IMR-90 (cell line): ENCODE data around the gene SCAMP1. TPM values are rescaled to one million over a fixed set of nuclear protein-coding genes. Genes with fewer than 3 reads are reported as not detected.

Experiments used
- ATAC-seq: fragments of 200-7000 bp; cut with Tn5 transposase; 2 replicates; pipeline ENCODE4 v1.9.1; 2020; ENCODE audit warnings: low read depth, mild to moderate bottlenecking, moderate library complexity
- BruUV-seq: library from RNA; stranded (reverse); fragments of 400-500 nt; replicated peaks from 2 replicates; lab custom pipeline; 2021; lab: Mats Ljungman, UMichigan
- CTCF ChIA-PET: fragments of 300-600 bp; formaldehyde crosslinking; extraction: SDS; loops from one replicate; lab custom pipeline; 2021; ENCODE audit warnings: antibody characterized with exemption; lab: Yijun Ruan, JAX
- POLR2A ChIA-PET: fragments of 300-600 bp; sonication (Branson Sonifier 250); formaldehyde crosslinking; loops from one replicate; lab custom pipeline; 2022; ENCODE audit warnings: antibody characterized with exemption; ENCODE audit not compliant: unreplicated experiment; lab: Charles Lee
- DNase-seq: peaks from one replicate; pipeline ENCODE4 v3.0.0; 2013
- H2AFZ ChIP-seq: replicated peaks from 2 replicates; pipeline ENCODE3; 2013; ENCODE audit warnings: low read length, mild to moderate bottlenecking; ENCODE audit not compliant: poor library complexity
- H2AK5ac ChIP-seq: 2 replicates; pipeline ENCODE4 v1.6.1; 2013; ENCODE audit warnings: low read depth, low read length, inconsistent platforms
- H2AK9ac ChIP-seq: replicated peaks from 2 replicates; pipeline ENCODE3; 2013; ENCODE audit warnings: mild to moderate bottlenecking, low read depth, low read length, moderate library complexity; ENCODE audit not compliant: poor library complexity
- H2BK120ac ChIP-seq: 2 replicates; pipeline ENCODE4 v1.6.1; 2013; ENCODE audit warnings: low read depth, low read length, inconsistent platforms
- H2BK15ac ChIP-seq: 3 replicates; pipeline ENCODE4 v1.6.1; 2013; ENCODE audit warnings: low read depth, low read length, inconsistent platforms
- H2BK20ac ChIP-seq: 2 replicates; pipeline ENCODE4 v1.6.1; 2013; ENCODE audit warnings: low read depth, mild to moderate bottlenecking, inconsistent platforms, low read length, moderate library complexity
- H2BK5ac ChIP-seq: 2 replicates; pipeline ENCODE4 v1.6.1; 2013; ENCODE audit warnings: mild to moderate bottlenecking, low read depth, low read length, inconsistent platforms; ENCODE audit not compliant: poor library complexity, severe bottlenecking
- H3K14ac ChIP-seq: replicated peaks from 2 replicates; pipeline ENCODE4 v1.6.1; 2013; ENCODE audit warnings: low read depth, low read length, inconsistent platforms
- H3K18ac ChIP-seq: 2 replicates; pipeline ENCODE4 v1.6.1; 2013; ENCODE audit warnings: low read depth, low read length, control low read depth
- H3K23ac ChIP-seq: 2 replicates; pipeline ENCODE4 v1.6.1; 2013; ENCODE audit warnings: low read depth, low read length, inconsistent platforms
- H3K27ac ChIP-seq: 2 replicates; pipeline ENCODE4 v1.5.1; 2013; ENCODE audit warnings: mild to moderate bottlenecking, control low read depth, low read length; ENCODE audit not compliant: insufficient read depth
- H3K27me3 ChIP-seq: 2 replicates; pipeline ENCODE4 v1.6.1; 2013; ENCODE audit warnings: low read length; ENCODE audit not compliant: control insufficient read depth, insufficient read depth
- H3K36me3 ChIP-seq: 2 replicates; pipeline ENCODE4 v1.6.1; 2013; ENCODE audit warnings: low read length, mixed read lengths; ENCODE audit not compliant: control insufficient read depth, insufficient read depth
- H3K4ac ChIP-seq: 2 replicates; pipeline ENCODE4 v1.6.1; 2013; ENCODE audit warnings: low read depth, low read length, inconsistent platforms
- H3K4me1 ChIP-seq: 2 replicates; pipeline ENCODE4 v1.6.1; 2013; ENCODE audit warnings: low read length, mixed read lengths; ENCODE audit not compliant: control insufficient read depth, insufficient read depth
- H3K4me2 ChIP-seq: 2 replicates; pipeline ENCODE4 v1.6.1; 2013; ENCODE audit warnings: low read depth, mild to moderate bottlenecking, control low read depth, low read length, moderate library complexity
- H3K4me3 ChIP-seq: 2 replicates; pipeline ENCODE4 v1.5.1; 2013; ENCODE audit warnings: low read depth, mild to moderate bottlenecking, control low read depth, low read length, moderate library complexity; ENCODE audit not compliant: insufficient read depth
- H3K56ac ChIP-seq: 2 replicates; pipeline ENCODE4 v1.6.1; 2013; ENCODE audit warnings: low read length, inconsistent platforms; ENCODE audit not compliant: insufficient read depth; ENCODE audit errors: extremely low read depth
- H3K79me1 ChIP-seq, 2 experiments: 2 replicates each; pipeline ENCODE4 v1.6.1; 2013; ENCODE audit warnings: low read length in 2 of 2, inconsistent platforms in 1 of 2, low read depth in 1 of 2
- H3K9ac ChIP-seq: 2 replicates; pipeline ENCODE4 v1.6.1; 2013; ENCODE audit warnings: low read depth, low read length, control low read depth
- H3K9me1 ChIP-seq: 2 replicates; pipeline ENCODE4 v1.6.1; 2013; ENCODE audit warnings: low read length, inconsistent platforms; ENCODE audit not compliant: insufficient read depth
- H3K9me3 ChIP-seq: 2 replicates; pipeline ENCODE4 v1.6.1; 2013; ENCODE audit warnings: low read length; ENCODE audit not compliant: control insufficient read depth, insufficient read depth
- H4K20me1 ChIP-seq: 2 replicates; pipeline ENCODE4 v1.6.1; 2013; ENCODE audit warnings: low read length, inconsistent platforms; ENCODE audit not compliant: insufficient read depth
- H4K5ac ChIP-seq: 2 replicates; pipeline ENCODE4 v1.6.1; 2013; ENCODE audit warnings: mild to moderate bottlenecking, low read depth, low read length, control low read depth
- H4K8ac ChIP-seq, 2 experiments: 2 replicates each; pipeline ENCODE4 v1.6.1; 2013; ENCODE audit warnings: low read depth in 2 of 2, low read length in 2 of 2, control low read depth in 1 of 2, inconsistent platforms in 1 of 2
- H4K91ac ChIP-seq: 2 replicates; pipeline ENCODE4 v1.6.1; 2013; ENCODE audit warnings: low read depth, low read length, inconsistent platforms; ENCODE audit not compliant: insufficient read depth
- CEBPB ChIP-seq: IDR thresholded peaks from 2 replicates; pipeline ENCODE4 v1.6.1; 2012; ENCODE audit warnings: low read depth, low read length, improper control_type of control experiment
- CHD1 ChIP-seq: IDR thresholded peaks from 2 replicates; pipeline ENCODE4 v1.6.1; 2012; ENCODE audit warnings: low read depth, low read length, improper control_type of control experiment
- FOS ChIP-seq: fragments of 150-350 bp; IDR thresholded peaks from 2 replicates; pipeline ENCODE4 v1.6.1; 2016; ENCODE audit warnings: low read depth, low read length
- MAFK ChIP-seq: IDR thresholded peaks from 2 replicates; pipeline ENCODE4 v1.6.1; 2012; ENCODE audit warnings: low read depth, low read length, improper control_type of control experiment
- MAZ ChIP-seq: IDR thresholded peaks from 2 replicates; pipeline ENCODE4 v1.6.1; 2012; ENCODE audit warnings: low read depth, mild to moderate bottlenecking, low read length, improper control_type of control experiment, moderate library complexity, borderline replicate concordance
- MXI1 ChIP-seq: IDR thresholded peaks from 2 replicates; pipeline ENCODE4 v1.6.1; 2012; ENCODE audit warnings: low read depth, mild to moderate bottlenecking, low read length, moderate library complexity, borderline replicate concordance
- NFE2L2 ChIP-seq: fragments of 150-350 bp; IDR thresholded peaks from 2 replicates; pipeline ENCODE4 v1.6.1; 2016; ENCODE audit warnings: low read depth, mild to moderate bottlenecking, low read length
- POLR2A ChIP-seq: IDR thresholded peaks from 2 replicates; pipeline ENCODE4 v1.6.1; 2012; ENCODE audit warnings: mild to moderate bottlenecking, low read depth, low read length
- RAD21 ChIP-seq: IDR thresholded peaks from 2 replicates; pipeline ENCODE4 v1.6.1; 2012; ENCODE audit warnings: low read length, improper control_type of control experiment
- RCOR1 ChIP-seq: IDR thresholded peaks from 2 replicates; pipeline ENCODE4 v1.6.1; 2012; ENCODE audit warnings: mild to moderate bottlenecking, low read length, improper control_type of control experiment; ENCODE audit not compliant: insufficient replicate concordance
- RFX5 ChIP-seq: IDR thresholded peaks from 2 replicates; pipeline ENCODE4 v1.8.0; 2012; ENCODE audit warnings: low read depth, mild to moderate bottlenecking, low read length, moderate library complexity
- SMC3 ChIP-seq: fragments of 150-350 bp; IDR thresholded peaks from 2 replicates; pipeline ENCODE4 v1.6.1; 2016; ENCODE audit warnings: low read depth, mild to moderate bottlenecking, antibody characterized with exemption, low read length, moderate library complexity
- WGBS, 2 experiments: methylation state at CpG; one replicate each; pipeline versions ENCODE4 v1.1.5 to v1.1.7; 2013; ENCODE audit warnings: missing lambda C conversion rate in 2 of 2; ENCODE audit not compliant: insufficient read length in 1 of 2; ENCODE audit errors: extremely low coverage in 2 of 2; 5-methylcytosine and 5-hydroxymethylcytosine counted together
- dilution Hi-C: fragments of 300-500 bp; cut with HindIII; formaldehyde crosslinking; loops from one replicate; pipeline ENCODE4 v1.14.3; 2018; ENCODE audit warnings: low sequenced_read_pairs; ENCODE audit not compliant: unreplicated experiment
- in situ Hi-C: fragments of 300-500 bp; cut with MboI; formaldehyde crosslinking; loops from 3 replicates; pipeline ENCODE4 v1.14.3; 2019; ENCODE audit warnings: low sequenced_read_pairs, inconsistent platforms, mixed read lengths
- intact Hi-C: fragments of 100-400 bp; cut with micrococcal nuclease; formaldehyde crosslinking; loops from 2 replicates; pipeline ENCODE4 v1.10.0; 2022
- polyA plus RNA-seq, 3 experiments: library from polyadenylated mRNA; depleted of rRNA; stranded (reverse); fragments of >200 nt; gene quantifications; 2 replicates each; pipeline ENCODE4 v1.2.3, GENCODE V29; 2012; ENCODE audit warnings: low replicate concordance in 1 of 3
- total RNA-seq: library from RNA; depleted of rRNA; stranded (reverse); fragments of >200 nt; gene quantifications from 2 replicates; pipeline ENCODE4 v1.2.3, GENCODE V29; 2012
- TF ChIP-seq, protein P1 (sequence below): fragments of 150-350 bp; IDR thresholded peaks from 2 replicates; pipeline ENCODE4 v1.6.1; 2017; ENCODE audit warnings: mild to moderate bottlenecking, antibody characterized with exemption, low read length, low read depth
- TF ChIP-seq, protein P2 (sequence below): conservative IDR thresholded peaks from 2 replicates; pipeline ENCODE4 v1.5.1; 2012; ENCODE audit warnings: mild to moderate bottlenecking, low read depth, low read length, improper control_type of control experiment
- TF ChIP-seq, protein P3 (sequence below): fragments of 150-350 bp; IDR thresholded peaks from 2 replicates; pipeline ENCODE4 v1.6.1; 2016; ENCODE audit warnings: low read depth, mild to moderate bottlenecking, low read length, moderate library complexity, borderline replicate concordance

Gene SCAMP1
- total and polyA plus RNA-seq, 2 of the 4 experiments (the other 2 are of a cell fraction), result 13.5 to 114 TPM

DNA sequence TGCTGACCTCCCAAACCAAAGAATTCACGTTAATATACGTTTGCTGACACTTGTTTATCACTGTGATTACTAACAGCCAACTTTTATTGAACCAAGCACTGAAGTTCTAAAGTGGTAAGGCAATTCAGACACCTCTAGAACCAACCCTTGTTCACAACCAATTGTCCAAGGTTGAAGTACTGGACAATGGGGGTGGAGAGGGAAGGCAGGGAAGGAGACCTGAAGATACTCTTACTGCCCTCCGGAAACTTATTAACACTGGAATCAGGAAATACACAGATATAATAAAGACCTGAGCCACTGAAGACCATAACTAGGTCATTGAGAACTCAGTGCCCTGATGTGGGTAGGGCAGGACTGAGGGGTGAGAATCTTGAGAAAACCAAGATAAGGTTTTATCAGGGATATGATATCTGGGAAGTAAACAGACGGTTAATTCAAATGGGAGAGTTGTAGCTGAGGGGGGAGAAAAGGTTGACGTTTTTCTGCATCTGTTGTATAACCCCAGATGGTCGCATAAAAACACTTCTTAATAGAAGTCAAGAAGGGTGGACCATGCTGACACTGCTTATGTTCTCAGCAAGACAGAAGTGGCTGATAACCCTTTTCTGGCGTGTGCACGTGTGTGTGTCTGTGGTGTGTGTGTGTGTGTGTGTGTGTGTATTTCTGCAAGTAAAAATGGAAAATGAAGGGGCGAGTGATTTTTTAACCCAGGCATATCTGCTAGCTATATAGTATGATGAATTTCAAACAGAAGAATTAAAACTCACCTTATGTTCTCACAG lies 162.3 kb downstream of the SCAMP1 start:
- no peak overlapping the region for H3K56ac ChIP-seq
- no peak overlapping the region for H3K9ac ChIP-seq
- WGBS, 2 experiments, result 100% methylated on average over 2 of the region's 9 CpGs; no CpG with 5 or more reads in 1 of the 2 experiments
- peaks cover 13% of the 10 kb centered on the region for H3K9me1 ChIP-seq
- ChIA-PET POLR2A (no interaction called here), CTCF (interaction anchor here (0.6 kb wide), 1 partner anchor 377 kb away, joined by 3 read pairs; no protein-coding TSS in a partner anchor)
- no peak overlapping the region for H2BK120ac ChIP-seq
- H3K4me2 ChIP-seq, result no peak overlapping the region
- no peak overlapping the region for H2AK5ac ChIP-seq
- H3K4me3 ChIP-seq, result no peak overlapping the region
- H4K8ac ChIP-seq, result no peak overlapping the region
- peaks cover 4% of the 10 kb centered on the region; the same call in 1 of the 2 replicates for H3K36me3 ChIP-seq
- dilution Hi-C loops, result no loop called here
- in situ Hi-C loops, result no loop called here
- no TSS peak for BruUV-seq
- H3K79me1 ChIP-seq, result peaks cover 20 to 55% of the 10 kb centered on the region in 2 experiments
- no peak overlapping the region for H4K5ac ChIP-seq
- H2BK15ac ChIP-seq, result no peak overlapping the region
- ATAC-seq, result no peak
- H3K4ac ChIP-seq, result no peak overlapping the region
- H3K18ac ChIP-seq, result no peak overlapping the region
- no peak overlapping the region for H4K91ac ChIP-seq
- H2AFZ ChIP-seq, result no peak overlapping the region
- no peak overlapping the region for H3K14ac ChIP-seq
- H3K4me1 ChIP-seq, result peaks cover 35% of the 10 kb centered on the region
- H3K23ac ChIP-seq, result no peak overlapping the region
- H2BK20ac ChIP-seq, result no peak overlapping the region
- no peaks in the 10 kb centered on the region for H3K9me3 ChIP-seq
- H3K27ac ChIP-seq, result no peak overlapping the region
- H2AK9ac ChIP-seq, result no peak overlapping the region
- TF ChIP-seq, protein P1, sequence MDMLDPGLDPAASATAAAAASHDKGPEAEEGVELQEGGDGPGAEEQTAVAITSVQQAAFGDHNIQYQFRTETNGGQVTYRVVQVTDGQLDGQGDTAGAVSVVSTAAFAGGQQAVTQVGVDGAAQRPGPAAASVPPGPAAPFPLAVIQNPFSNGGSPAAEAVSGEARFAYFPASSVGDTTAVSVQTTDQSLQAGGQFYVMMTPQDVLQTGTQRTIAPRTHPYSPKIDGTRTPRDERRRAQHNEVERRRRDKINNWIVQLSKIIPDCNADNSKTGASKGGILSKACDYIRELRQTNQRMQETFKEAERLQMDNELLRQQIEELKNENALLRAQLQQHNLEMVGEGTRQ, result no peak
- no peak for TF ChIP-seq CEBPB
- no peak for TF ChIP-seq RCOR1
- no peak for TF ChIP-seq RAD21
- no peak for TF ChIP-seq MAZ
- no peak for TF ChIP-seq CHD1
- no peak for TF ChIP-seq RFX5
- TF ChIP-seq SMC3, result no peak
- no peak for TF ChIP-seq POLR2A
- TF ChIP-seq, protein P2, sequence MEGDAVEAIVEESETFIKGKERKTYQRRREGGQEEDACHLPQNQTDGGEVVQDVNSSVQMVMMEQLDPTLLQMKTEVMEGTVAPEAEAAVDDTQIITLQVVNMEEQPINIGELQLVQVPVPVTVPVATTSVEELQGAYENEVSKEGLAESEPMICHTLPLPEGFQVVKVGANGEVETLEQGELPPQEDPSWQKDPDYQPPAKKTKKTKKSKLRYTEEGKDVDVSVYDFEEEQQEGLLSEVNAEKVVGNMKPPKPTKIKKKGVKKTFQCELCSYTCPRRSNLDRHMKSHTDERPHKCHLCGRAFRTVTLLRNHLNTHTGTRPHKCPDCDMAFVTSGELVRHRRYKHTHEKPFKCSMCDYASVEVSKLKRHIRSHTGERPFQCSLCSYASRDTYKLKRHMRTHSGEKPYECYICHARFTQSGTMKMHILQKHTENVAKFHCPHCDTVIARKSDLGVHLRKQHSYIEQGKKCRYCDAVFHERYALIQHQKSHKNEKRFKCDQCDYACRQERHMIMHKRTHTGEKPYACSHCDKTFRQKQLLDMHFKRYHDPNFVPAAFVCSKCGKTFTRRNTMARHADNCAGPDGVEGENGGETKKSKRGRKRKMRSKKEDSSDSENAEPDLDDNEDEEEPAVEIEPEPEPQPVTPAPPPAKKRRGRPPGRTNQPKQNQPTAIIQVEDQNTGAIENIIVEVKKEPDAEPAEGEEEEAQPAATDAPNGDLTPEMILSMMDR, result no peak
- TF ChIP-seq, protein P3, sequence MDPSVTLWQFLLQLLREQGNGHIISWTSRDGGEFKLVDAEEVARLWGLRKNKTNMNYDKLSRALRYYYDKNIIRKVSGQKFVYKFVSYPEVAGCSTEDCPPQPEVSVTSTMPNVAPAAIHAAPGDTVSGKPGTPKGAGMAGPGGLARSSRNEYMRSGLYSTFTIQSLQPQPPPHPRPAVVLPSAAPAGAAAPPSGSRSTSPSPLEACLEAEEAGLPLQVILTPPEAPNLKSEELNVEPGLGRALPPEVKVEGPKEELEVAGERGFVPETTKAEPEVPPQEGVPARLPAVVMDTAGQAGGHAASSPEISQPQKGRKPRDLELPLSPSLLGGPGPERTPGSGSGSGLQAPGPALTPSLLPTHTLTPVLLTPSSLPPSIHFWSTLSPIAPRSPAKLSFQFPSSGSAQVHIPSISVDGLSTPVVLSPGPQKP, result no peak
- TF ChIP-seq FOS, result no peak
- no peak for TF ChIP-seq MAFK
- TF ChIP-seq NFE2L2, result no peak
- TF ChIP-seq MXI1, result no peak
- intact Hi-C loops, result no loop called here
- no peak for DNase-seq
- H4K20me1 ChIP-seq, result peaks cover 9% of the 10 kb centered on the region; the same call in 1 of the 2 replicates
- no peak overlapping the region for H2BK5ac ChIP-seq
- H3K27me3 ChIP-seq, result no peaks in the 10 kb centered on the region
